ENCODE data around the gene CST1. TPM values are rescaled to one million over a fixed set of nuclear protein-coding genes. Genes with fewer than 3 reads are reported as not detected.

The CST1 gene
- total RNA-seq, 1 experiment from 2014 or later: not detected

GRCh38 chr20:23705895-23706294 lies 44.8 kb downstream of the CST1 start:
- Histone ChIP-seq H3K27ac (no peak overlapping the region), H3K4me1 (no peaks in the 10 kb centered on the region), H3K27me3 (no peaks in the 10 kb centered on the region), H3K9me3 (replicated peaks) (no peaks in the 10 kb centered on the region), H3K36me3 (no peaks in the 10 kb centered on the region), H3K4me3 (no peak overlapping the region)
- DNase-seq: no peak

- no peak overlapping the region for H3K27ac ChIP-seq
- no peaks in the 10 kb centered on the region for H3K9me3 ChIP-seq (replicated peaks)
- H3K27me3 ChIP-seq: no peaks in the 10 kb centered on the region
- H3K4me3 ChIP-seq: no peak overlapping the region
- H3K36me3 ChIP-seq: no peaks in the 10 kb centered on the region
- DNase-seq: no peak
- no peaks in the 10 kb centered on the region for H3K4me1 ChIP-seq
These were observed 48.7 kb downstream of the CST1 start for GRCh38 chr20:23702021-23702420.

- Histone ChIP-seq H3K27me3 (no peaks in the 10 kb centered on the region), H3K4me1 (no peaks in the 10 kb centered on the region), H3K9me3 (replicated peaks) (no peaks in the 10 kb centered on the region), H3K36me3 (no peaks in the 10 kb centered on the region), H3K27ac (no peak overlapping the region), H3K4me3 (no peak overlapping the region)
- no peak for DNase-seq
These were observed 49.8 kb downstream of the CST1 start for GRCh38 chr20:23700931-23701330.

GRCh38 chr20:23697947-23698346 lies 52.8 kb downstream of the CST1 start:
- H3K36me3 ChIP-seq: no peaks in the 10 kb centered on the region
- no peaks in the 10 kb centered on the region for H3K9me3 ChIP-seq (replicated peaks)
- H3K4me1 ChIP-seq: no peaks in the 10 kb centered on the region
- no peak overlapping the region for H3K27ac ChIP-seq
- no peaks in the 10 kb centered on the region for H3K27me3 ChIP-seq
- DNase-seq: no peak
- no peak overlapping the region for H3K4me3 ChIP-seq

Other genes with a start within 250 kb of the CST1 start
- not detected in 2 replicates for gene CST9L, start 182.5 kb downstream of the CST1 start, total RNA-seq (2014; rRNA removed; shearing (Covaris generic))
- not detected in 2 replicates for gene CST9, start 145.0 kb downstream of the CST1 start, total RNA-seq (2014; rRNA removed; shearing (Covaris generic))
- 67.6 and 70.8 TPM in 2 replicates for gene CST3, start 113.0 kb downstream of the CST1 start, total RNA-seq (2014; rRNA removed; shearing (Covaris generic))
- not detected in 2 replicates for gene CST4, start 61.9 kb downstream of the CST1 start, total RNA-seq (2014; rRNA removed; shearing (Covaris generic))
- gene CST2, start 75.8 kb upstream of the CST1 start, total RNA-seq (2014; rRNA removed; shearing (Covaris generic)): not detected in 2 replicates
- gene CST5, start 128.8 kb upstream of the CST1 start, total RNA-seq (2014; rRNA removed; shearing (Covaris generic)): not detected in 2 replicates
- not detected in 2 replicates for gene GGTLC1, start 237.8 kb upstream of the CST1 start, total RNA-seq (2014; rRNA removed; shearing (Covaris generic))